GM18505 (cell line): ENCODE data around the gene PCNX1.
"Not testable (repeated sequence)": the region's sequence is repeated elsewhere in the genome, so short reads cannot be mapped to it uniquely, and the experiment has no call there.

Source experiments
- ATAC-seq: cut with Tn5 transposase; IDR thresholded peaks from one replicate; pipeline ENCODE4 v1.9.1; 2021; ENCODE audit not compliant: unreplicated experiment
- POLR2A ChIP-seq: IDR thresholded peaks from 4 replicates; pipeline ENCODE4 v1.6.1; 2011; ENCODE audit warnings: borderline replicate concordance; ENCODE audit not compliant: insufficient read depth, insufficient read length; ENCODE audit errors: extremely low read depth

The PCNX1 gene

GRCh38 chr14:71143381-71144290 is 236.4 kb downstream of the PCNX1 start:
- no peak for TF ChIP-seq POLR2A
- no peak for ATAC-seq

- ATAC-seq = not testable (repeated sequence)
Measured at GRCh38 chr14:71147335-71147734, 240.1 kb downstream of the PCNX1 start.

GRCh38 chr14:71148627-71149026 is 241.4 kb downstream of the PCNX1 start:
- TF ChIP-seq POLR2A = no peak
- ATAC-seq = no peak

GRCh38 chr14:71150737-71151136 is 243.5 kb downstream of the PCNX1 start:
- TF ChIP-seq POLR2A = no peak

GRCh38 chr14:71155743-71156142 is 248.5 kb downstream of the PCNX1 start:
- ATAC-seq = no peak
- no peak for TF ChIP-seq POLR2A

More at GRCh38 chr14:71150737-71151136, 243.5 kb downstream of the PCNX1 start:
- ATAC-seq = no peak

- TF ChIP-seq POLR2A = no peak
Measured at GRCh38 chr14:71163050-71163841, 256.0 kb downstream of the PCNX1 start.

GRCh38 chr14:71163842-71164629 is 256.8 kb downstream of the PCNX1 start:
- no peak for TF ChIP-seq POLR2A
- no peak for ATAC-seq

More at GRCh38 chr14:71163050-71163841, 256.0 kb downstream of the PCNX1 start:
- ATAC-seq = no peak
